Endothelial cell of umbilical vein (primary cell): ENCODE measurements around the gene GPALPP1. TPM values are rescaled to one million over a fixed set of nuclear protein-coding genes. Genes with fewer than 3 reads are reported as not detected.

Experiments
- BruUV-seq: library from RNA; stranded (reverse); fragments of 400-500 nt; replicated peaks from 2 replicates; lab custom pipeline; 2021; lab: Mats Ljungman, UMichigan
- CTCF ChIA-PET: fragments of 300-600, 350-600 bp; sonication (Branson Sonifier 250); formaldehyde crosslinking; loops from one replicate; lab custom pipeline; 2021; ENCODE audit warnings: antibody characterized with exemption, inconsistent platforms; lab: Charles Lee
- POLR2A ChIA-PET: fragments of 300-600, 350-600 bp; sonication (Branson Sonifier 250); formaldehyde crosslinking; loops from one replicate; lab custom pipeline; 2021; ENCODE audit warnings: antibody characterized with exemption, inconsistent platforms; lab: Charles Lee
- DNase-seq: peaks from one replicate; pipeline ENCODE4 v3.0.0-alpha.2; 2011; ENCODE audit warnings: low read depth, low spot score
- FAIRE-seq: peaks from 2 replicates; lab custom pipeline; 2011; peaks lifted over from hg19 to GRCh38; lab: Jason Lieb, UNC
- H2AFZ ChIP-seq: 2 replicates; pipeline ENCODE4 v1.6.0; 2012; ENCODE audit warnings: low read depth, low read length, control low read depth, inconsistent platforms
- H3K27ac ChIP-seq: 2 replicates; pipeline ENCODE4 v1.5.1; 2011; ENCODE audit warnings: low read depth, mild to moderate bottlenecking, control low read depth, low read length, moderate library complexity; ENCODE audit not compliant: insufficient read depth
- H3K27me3 ChIP-seq, 2 experiments: 2 replicates each; pipeline versions ENCODE4 v1.6.0 to v1.6.1; 2011; ENCODE audit warnings: low read length in 2 of 2, mixed read lengths in 1 of 2; ENCODE audit not compliant: control insufficient read depth in 2 of 2, insufficient read depth in 2 of 2
- H3K36me3 ChIP-seq, 2 experiments: 2 replicates in 1 of 2; 3 replicates in 1 of 2; pipeline ENCODE4 v1.5.1; 2011; ENCODE audit warnings: low read length in 2 of 2, mild to moderate bottlenecking in 1 of 2, moderate library complexity in 1 of 2; ENCODE audit not compliant: control insufficient read depth in 2 of 2, insufficient read depth in 2 of 2; ENCODE audit errors: extremely low read depth in 1 of 2
- H3K4me1 ChIP-seq: 3 replicates; pipeline ENCODE4 v1.5.1; 2011; ENCODE audit warnings: mild to moderate bottlenecking, low read length; ENCODE audit not compliant: control insufficient read depth, insufficient read depth; ENCODE audit errors: extremely low read depth
- H3K4me2 ChIP-seq: 2 replicates; pipeline ENCODE4 v1.6.1; 2011; ENCODE audit warnings: low read length, control low read depth, mixed read lengths; ENCODE audit not compliant: insufficient read depth
- H3K4me3 ChIP-seq, 3 experiments: fragments of 200-600 bp in 1 of 3; sonication (generic), shearing (Covaris generic) in 1 of 3; replicated peaks in 1 of 3; 2 replicates each; pipeline ENCODE4 v1.5.1; 2011 to 2016; ENCODE audit warnings: control low read depth in 3 of 3, low read length in 3 of 3, mild to moderate bottlenecking in 2 of 3, inconsistent platforms in 1 of 3, low read depth in 1 of 3, moderate library complexity in 1 of 3; ENCODE audit not compliant: insufficient read depth in 1 of 3
- H3K79me2 ChIP-seq: 2 replicates; pipeline ENCODE4 v1.6.0; 2012; ENCODE audit warnings: low read length, inconsistent platforms; ENCODE audit not compliant: control insufficient read depth, insufficient read depth
- H3K9ac ChIP-seq: replicated peaks from 2 replicates; pipeline ENCODE3; 2011; ENCODE audit warnings: low read length, control low read depth; ENCODE audit not compliant: insufficient read depth; ENCODE audit errors: extremely low read depth
- H3K9me1 ChIP-seq: replicated peaks from 3 replicates; pipeline ENCODE4 v1.6.0; 2011; ENCODE audit warnings: mild to moderate bottlenecking, low read length; ENCODE audit not compliant: control insufficient read depth, insufficient read depth; ENCODE audit errors: extremely low read depth
- H3K9me3 ChIP-seq: replicated peaks from 2 replicates; pipeline ENCODE4 v1.5.1; 2012; ENCODE audit warnings: low read length, inconsistent platforms; ENCODE audit not compliant: control insufficient read depth, insufficient read depth
- H4K20me1 ChIP-seq: replicated peaks from 2 replicates; pipeline ENCODE3; 2011; ENCODE audit warnings: mild to moderate bottlenecking, low read length; ENCODE audit not compliant: control insufficient read depth, insufficient read depth; ENCODE audit errors: extremely low read depth
- EZH2 ChIP-seq: IDR thresholded peaks from 2 replicates; pipeline ENCODE4 v1.6.1; 2012; ENCODE audit warnings: borderline replicate concordance, low read depth, mild to moderate bottlenecking, moderate library complexity, low read length, inconsistent platforms; ENCODE audit not compliant: severe bottlenecking
- FOS ChIP-seq: IDR thresholded peaks from 2 replicates; pipeline ENCODE4 v1.6.1; 2011; ENCODE audit warnings: mild to moderate bottlenecking, low read length, moderate library complexity, borderline replicate concordance; ENCODE audit not compliant: insufficient read depth
- GATA2 ChIP-seq: IDR thresholded peaks from 2 replicates; pipeline ENCODE4 v1.7.0; 2011; ENCODE audit warnings: low read depth, mild to moderate bottlenecking, moderate library complexity, mixed read lengths, low read length; ENCODE audit not compliant: insufficient read length, insufficient read depth
- JUN ChIP-seq: IDR thresholded peaks from 2 replicates; pipeline ENCODE4 v1.6.1; 2011; ENCODE audit warnings: borderline replicate concordance, low read depth; ENCODE audit not compliant: insufficient read length, insufficient read depth
- MYC ChIP-seq: IDR thresholded peaks from one replicate; pipeline ENCODE4 v1.6.1; 2011; ENCODE audit warnings: mild to moderate bottlenecking, low read depth, low read length
- POLR2A ChIP-seq: IDR thresholded peaks from 2 replicates; pipeline ENCODE4 v1.6.1; 2012; ENCODE audit warnings: low read depth, mild to moderate bottlenecking, control low read depth, low read length
- POLR2AphosphoS5 ChIP-seq: IDR thresholded peaks from 2 replicates; pipeline ENCODE4 v1.6.1; 2012; ENCODE audit warnings: low read depth, mild to moderate bottlenecking, control low read depth, low read length, moderate library complexity; ENCODE audit not compliant: insufficient read depth
- dilution Hi-C: fragments of 300-500 bp; cut with MboI; formaldehyde crosslinking; loops from one replicate; pipeline ENCODE4 v1.15.0; 2019; ENCODE audit warnings: low sequenced_read_pairs; ENCODE audit not compliant: extremely low pct_ligation_motif_present
- intact Hi-C: fragments of 100-400 bp; cut with micrococcal nuclease; formaldehyde crosslinking; loops from one replicate; pipeline ENCODE4 v1.10.0; 2022
- polyA plus RNA-seq, 4 experiments: library from polyadenylated mRNA; depleted of rRNA in 3 of 4; stranded (reverse) in 3 of 4; unstranded in 1 of 4; fragments of >200 nt; gene quantifications; 2 replicates each; pipeline versions ENCODE4 v1.2.1 to v1.2.3, GENCODE V29; 2011 to 2012; ENCODE audit warnings: missing spikeins in 1 of 4
- total RNA-seq: library from RNA; stranded (reverse); gene quantifications from 2 replicates; pipeline ENCODE4 v1.2.3, GENCODE V29; 2021
- TF ChIP-seq, protein P1 (sequence below): IDR thresholded peaks from 2 replicates; pipeline ENCODE4 v1.6.1; 2011; ENCODE audit not compliant: insufficient read depth, insufficient read length
- TF ChIP-seq, protein P2 (sequence below), 2 donors: IDR thresholded peaks; 1 replicate in 1 of 2; 2 replicates in 1 of 2; pipeline ENCODE4 v1.5.1; 2011; ENCODE audit warnings: low read length in 2 of 2, mild to moderate bottlenecking in 2 of 2, moderate library complexity in 2 of 2, control low read depth in 1 of 2, inconsistent platforms in 1 of 2, low read depth in 1 of 2; ENCODE audit not compliant: insufficient read depth in 1 of 2; ENCODE audit errors: extremely low read depth in 1 of 2

GPALPP1 gene
- total and polyA plus RNA-seq, 2 donors (not counting 3 experiments of a cell fraction or from before 2014, with no cell fraction given) = 8.5 to 28.2 TPM

- no peak overlapping the region for H3K27ac ChIP-seq
- H3K9me3 ChIP-seq = no peaks in the 10 kb centered on the region
- no peaks in the 10 kb centered on the region for H3K36me3 ChIP-seq
- TF ChIP-seq EZH2 (no peak), POLR2AphosphoS5 (no peak), POLR2A (no peak), GATA2 (no peak), FOS (no peak), MYC (no peak), JUN (no peak)
- TF ChIP-seq, protein P1, sequence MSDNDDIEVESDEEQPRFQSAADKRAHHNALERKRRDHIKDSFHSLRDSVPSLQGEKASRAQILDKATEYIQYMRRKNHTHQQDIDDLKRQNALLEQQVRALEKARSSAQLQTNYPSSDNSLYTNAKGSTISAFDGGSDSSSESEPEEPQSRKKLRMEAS = no peak
- TF ChIP-seq, protein P2, sequence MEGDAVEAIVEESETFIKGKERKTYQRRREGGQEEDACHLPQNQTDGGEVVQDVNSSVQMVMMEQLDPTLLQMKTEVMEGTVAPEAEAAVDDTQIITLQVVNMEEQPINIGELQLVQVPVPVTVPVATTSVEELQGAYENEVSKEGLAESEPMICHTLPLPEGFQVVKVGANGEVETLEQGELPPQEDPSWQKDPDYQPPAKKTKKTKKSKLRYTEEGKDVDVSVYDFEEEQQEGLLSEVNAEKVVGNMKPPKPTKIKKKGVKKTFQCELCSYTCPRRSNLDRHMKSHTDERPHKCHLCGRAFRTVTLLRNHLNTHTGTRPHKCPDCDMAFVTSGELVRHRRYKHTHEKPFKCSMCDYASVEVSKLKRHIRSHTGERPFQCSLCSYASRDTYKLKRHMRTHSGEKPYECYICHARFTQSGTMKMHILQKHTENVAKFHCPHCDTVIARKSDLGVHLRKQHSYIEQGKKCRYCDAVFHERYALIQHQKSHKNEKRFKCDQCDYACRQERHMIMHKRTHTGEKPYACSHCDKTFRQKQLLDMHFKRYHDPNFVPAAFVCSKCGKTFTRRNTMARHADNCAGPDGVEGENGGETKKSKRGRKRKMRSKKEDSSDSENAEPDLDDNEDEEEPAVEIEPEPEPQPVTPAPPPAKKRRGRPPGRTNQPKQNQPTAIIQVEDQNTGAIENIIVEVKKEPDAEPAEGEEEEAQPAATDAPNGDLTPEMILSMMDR (IDR thresholded peaks at IDR 0.05; ENCODE audit: extremely low read depth in 1 of 2, insufficient read depth in 1 of 2, low read depth in 1 of 2, low read length in 2 of 2) = no peak
- no peaks in the 10 kb centered on the region for H3K27me3 ChIP-seq
- POLR2A ChIA-PET = no interaction called here
- DNase-seq = no peak
- no peak overlapping the region for H3K4me3 ChIP-seq
- intact Hi-C loops (loop anchor here (10.0 kb wide), 1 partner anchor 1138 kb away; no protein-coding TSS in a partner anchor), dilution Hi-C loops (no loop called here)
- H2AFZ ChIP-seq = peak overlapping the region; percentile 30
- H3K9me1 ChIP-seq = no peaks in the 10 kb centered on the region
- H3K4me2 ChIP-seq = no peak overlapping the region
- no peak overlapping the region for H3K9ac ChIP-seq
- no peak for FAIRE-seq
- BruUV-seq = no TSS peak
- CTCF ChIA-PET = interaction anchor here (0.6 to 3.8 kb wide), 5 partner anchors 12 to 352 kb away, joined by 3 to 30 read pairs (median 3); no protein-coding TSS in a partner anchor
- no peaks in the 10 kb centered on the region for H4K20me1 ChIP-seq
- H3K79me2 ChIP-seq = no peaks in the 10 kb centered on the region
- H3K4me1 ChIP-seq = peaks cover 9% of the 10 kb centered on the region
Measured at GRCh38 chr13:45042539-45042938, 53.2 kb downstream of the GPALPP1 start.
